AG04450 (cell line): Measurements from ENCODE around the gene GALNT9. TPM values are rescaled to one million over a fixed set of nuclear protein-coding genes. Genes with fewer than 3 reads are reported as not detected.

Experiments
- CTCF ChIA-PET: fragments of 300-600, 350-600 bp; formaldehyde crosslinking; extraction: SDS; loops from one replicate; lab custom pipeline; 2022; ENCODE audit warnings: antibody characterized with exemption, inconsistent platforms; lab: Charles Lee
- POLR2A ChIA-PET: fragments of 350-600 bp; formaldehyde crosslinking; extraction: SDS; loops from one replicate; lab custom pipeline; 2021; ENCODE audit warnings: antibody characterized with exemption, inconsistent platforms; lab: Yijun Ruan, JAX
- DNase-seq: peaks from one replicate; pipeline ENCODE4 v3.0.0-alpha.2; 2011; ENCODE audit warnings: low read depth, low spot score
- H3K27ac ChIP-seq: one replicate; pipeline ENCODE4 v1.5.1; 2012; ENCODE audit warnings: low read depth, low read length, control low read depth
- H3K27me3 ChIP-seq: one replicate; pipeline ENCODE4 v1.6.0; 2012; ENCODE audit warnings: low read length; ENCODE audit not compliant: control insufficient read depth, insufficient read depth
- H3K4me3 ChIP-seq: 2 replicates; pipeline ENCODE4 v1.5.1; 2011; ENCODE audit warnings: mild to moderate bottlenecking, low read depth, low read length, control low read depth
- H3K9me3 ChIP-seq: 2 replicates; pipeline ENCODE4 v1.5.1; 2012; ENCODE audit warnings: low read length; ENCODE audit not compliant: control insufficient read depth, insufficient read depth
- polyA plus RNA-seq: library from polyadenylated mRNA; depleted of rRNA; stranded (reverse); fragments of >200 nt; gene quantifications from 2 replicates; pipeline ENCODE4 v1.2.3, GENCODE V29; 2011
- TF ChIP-seq, protein P1 (sequence below): IDR thresholded peaks from 2 replicates; pipeline ENCODE4 v1.5.1; 2011; ENCODE audit warnings: low read depth, low read length, control low read depth, inconsistent platforms

GALNT9 gene
- polyA plus RNA-seq, 1 experiment = not detected

DNA sequence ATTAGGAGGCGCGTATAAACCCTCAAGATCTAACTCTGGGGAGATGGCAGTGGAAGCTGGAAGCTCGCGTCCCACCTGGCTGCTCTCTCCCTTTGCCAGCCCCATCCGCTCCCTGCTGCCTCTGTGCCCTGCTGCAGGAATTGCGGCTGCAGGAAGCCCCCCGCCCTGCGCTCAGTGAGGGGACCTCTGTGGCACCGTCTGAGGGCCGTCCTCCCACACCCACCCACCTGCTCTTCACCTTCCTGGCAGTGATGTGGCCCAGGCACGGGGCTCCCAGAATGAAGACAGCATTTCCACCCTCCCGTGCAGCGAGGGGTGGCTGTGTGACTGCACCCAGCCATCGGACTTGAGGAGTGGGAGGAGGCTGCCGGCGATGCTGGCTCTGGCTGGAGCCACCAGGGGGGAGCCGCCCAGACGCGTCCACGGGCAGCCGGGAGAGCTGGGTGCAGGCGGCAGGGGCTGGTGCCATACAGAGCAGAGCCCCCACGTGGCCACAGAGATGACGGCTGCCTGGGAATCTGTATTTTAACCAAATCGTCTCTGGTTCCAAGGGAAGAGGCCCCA lies 28.3 kb upstream of the GALNT9 start:
- H3K9me3 ChIP-seq = peaks cover 93% of the 10 kb centered on the region
- H3K27me3 ChIP-seq = no peaks in the 10 kb centered on the region
- no peak for DNase-seq
- H3K4me3 ChIP-seq = no peak overlapping the region
- POLR2A ChIA-PET = no interaction called here
- no peak overlapping the region for H3K27ac ChIP-seq
- CTCF ChIA-PET = no interaction called here
- TF ChIP-seq, protein P1, sequence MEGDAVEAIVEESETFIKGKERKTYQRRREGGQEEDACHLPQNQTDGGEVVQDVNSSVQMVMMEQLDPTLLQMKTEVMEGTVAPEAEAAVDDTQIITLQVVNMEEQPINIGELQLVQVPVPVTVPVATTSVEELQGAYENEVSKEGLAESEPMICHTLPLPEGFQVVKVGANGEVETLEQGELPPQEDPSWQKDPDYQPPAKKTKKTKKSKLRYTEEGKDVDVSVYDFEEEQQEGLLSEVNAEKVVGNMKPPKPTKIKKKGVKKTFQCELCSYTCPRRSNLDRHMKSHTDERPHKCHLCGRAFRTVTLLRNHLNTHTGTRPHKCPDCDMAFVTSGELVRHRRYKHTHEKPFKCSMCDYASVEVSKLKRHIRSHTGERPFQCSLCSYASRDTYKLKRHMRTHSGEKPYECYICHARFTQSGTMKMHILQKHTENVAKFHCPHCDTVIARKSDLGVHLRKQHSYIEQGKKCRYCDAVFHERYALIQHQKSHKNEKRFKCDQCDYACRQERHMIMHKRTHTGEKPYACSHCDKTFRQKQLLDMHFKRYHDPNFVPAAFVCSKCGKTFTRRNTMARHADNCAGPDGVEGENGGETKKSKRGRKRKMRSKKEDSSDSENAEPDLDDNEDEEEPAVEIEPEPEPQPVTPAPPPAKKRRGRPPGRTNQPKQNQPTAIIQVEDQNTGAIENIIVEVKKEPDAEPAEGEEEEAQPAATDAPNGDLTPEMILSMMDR = no peak

DNA sequence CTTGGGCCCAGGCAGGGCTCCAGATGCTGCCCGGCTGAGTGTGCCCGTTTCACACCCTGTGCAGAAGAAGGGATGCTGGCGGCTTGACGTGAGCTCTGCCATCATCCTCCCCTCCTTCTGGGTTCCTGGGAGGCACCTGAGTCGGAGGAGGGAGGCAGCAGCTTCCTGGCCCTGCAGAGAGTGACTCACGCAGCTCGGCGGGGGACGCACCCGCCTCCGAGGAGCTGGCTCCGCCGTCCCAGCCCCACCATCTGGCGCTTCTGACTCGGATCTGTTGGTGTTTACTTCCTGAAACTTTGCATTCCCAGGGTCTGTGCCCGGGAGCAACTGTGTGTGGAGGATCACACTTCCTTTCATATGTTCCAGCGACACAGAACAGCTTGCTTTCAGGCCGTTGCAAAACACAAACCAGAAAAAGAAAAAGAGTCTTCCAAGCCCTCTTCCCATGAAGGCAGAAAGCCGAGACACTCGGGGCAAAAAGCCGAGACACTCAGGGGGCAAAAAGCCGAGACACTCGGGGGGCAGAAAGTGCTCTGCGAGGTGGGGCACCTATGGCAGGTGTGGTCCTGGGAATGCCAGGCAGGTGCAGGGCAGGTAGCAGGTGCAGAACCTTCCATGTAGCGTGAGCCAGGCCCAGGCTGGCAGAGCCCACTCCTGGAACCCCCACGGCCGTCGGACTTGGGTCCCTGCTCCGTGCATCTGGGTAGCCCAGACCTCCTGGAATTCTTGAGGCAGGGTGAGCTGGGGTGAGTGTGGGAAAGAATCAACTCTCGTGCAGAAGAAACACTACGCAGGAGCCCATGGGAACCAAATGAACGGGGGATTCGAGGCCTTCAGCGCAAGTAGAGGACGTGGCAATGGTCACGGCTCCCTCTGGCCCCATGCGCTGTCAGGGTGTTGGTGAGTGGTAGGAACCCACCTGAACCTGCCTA lies 27.6 kb upstream of the GALNT9 start:
- POLR2A ChIA-PET = no interaction called here
- H3K4me3 ChIP-seq = no peak overlapping the region
- H3K27me3 ChIP-seq = no peaks in the 10 kb centered on the region
- CTCF ChIA-PET = no interaction called here
- no peak for DNase-seq
- TF ChIP-seq, protein P1 = no peak
- H3K27ac ChIP-seq = no peak overlapping the region
- H3K9me3 ChIP-seq = peaks cover 96% of the 10 kb centered on the region

DNA sequence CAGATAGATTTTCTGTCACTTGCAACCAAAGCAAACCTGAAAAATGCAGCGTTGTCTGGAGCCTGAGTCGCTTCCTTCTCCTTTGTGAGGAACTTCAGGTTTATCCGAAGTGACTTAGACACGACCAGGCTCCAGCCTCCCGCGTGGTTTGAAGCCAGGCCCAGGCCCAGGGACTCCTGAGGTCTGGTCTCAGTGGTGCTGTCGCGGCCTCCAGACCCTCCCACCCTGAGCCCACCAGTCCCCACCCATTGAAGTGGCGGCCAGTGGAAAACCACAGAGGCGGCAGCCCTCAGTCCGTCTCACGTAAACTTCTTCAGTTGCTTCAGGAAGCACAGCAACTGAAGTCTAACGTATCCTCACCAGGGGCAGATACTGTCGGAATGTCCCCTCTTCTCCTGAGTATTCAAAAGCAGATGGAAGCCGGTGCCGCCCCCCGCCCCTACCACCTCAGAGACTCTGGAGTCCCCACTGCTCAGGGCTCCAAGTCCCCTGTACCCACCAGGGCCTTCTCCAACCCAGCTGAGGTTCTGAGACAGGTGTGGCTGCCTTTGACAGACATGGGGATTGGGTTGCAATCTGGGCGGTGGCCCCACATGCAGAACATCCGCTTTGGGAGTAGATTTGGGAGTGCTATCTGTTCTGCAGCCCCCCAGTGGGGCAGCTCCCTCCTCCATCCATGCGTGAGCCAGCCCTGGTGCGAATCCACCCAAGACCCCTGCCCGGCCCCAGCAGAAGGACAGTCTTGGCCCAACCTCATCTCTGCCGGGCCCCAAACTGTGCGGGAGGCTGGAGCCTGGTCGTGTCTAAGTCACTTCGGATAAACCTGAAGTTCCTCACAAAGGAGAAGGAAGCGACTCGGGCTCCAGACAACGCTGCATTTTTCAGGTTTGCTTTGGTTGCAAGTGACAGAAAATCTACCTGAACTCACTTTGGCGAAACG lies 26.6 kb upstream of the GALNT9 start:
- no peaks in the 10 kb centered on the region for H3K27me3 ChIP-seq
- H3K4me3 ChIP-seq = no peak overlapping the region
- DNase-seq = no peak
- CTCF ChIA-PET = no interaction called here
- TF ChIP-seq, protein P1 = no peak
- peaks cover 99% of the 10 kb centered on the region for H3K9me3 ChIP-seq
- POLR2A ChIA-PET = no interaction called here
- H3K27ac ChIP-seq = no peak overlapping the region

DNA sequence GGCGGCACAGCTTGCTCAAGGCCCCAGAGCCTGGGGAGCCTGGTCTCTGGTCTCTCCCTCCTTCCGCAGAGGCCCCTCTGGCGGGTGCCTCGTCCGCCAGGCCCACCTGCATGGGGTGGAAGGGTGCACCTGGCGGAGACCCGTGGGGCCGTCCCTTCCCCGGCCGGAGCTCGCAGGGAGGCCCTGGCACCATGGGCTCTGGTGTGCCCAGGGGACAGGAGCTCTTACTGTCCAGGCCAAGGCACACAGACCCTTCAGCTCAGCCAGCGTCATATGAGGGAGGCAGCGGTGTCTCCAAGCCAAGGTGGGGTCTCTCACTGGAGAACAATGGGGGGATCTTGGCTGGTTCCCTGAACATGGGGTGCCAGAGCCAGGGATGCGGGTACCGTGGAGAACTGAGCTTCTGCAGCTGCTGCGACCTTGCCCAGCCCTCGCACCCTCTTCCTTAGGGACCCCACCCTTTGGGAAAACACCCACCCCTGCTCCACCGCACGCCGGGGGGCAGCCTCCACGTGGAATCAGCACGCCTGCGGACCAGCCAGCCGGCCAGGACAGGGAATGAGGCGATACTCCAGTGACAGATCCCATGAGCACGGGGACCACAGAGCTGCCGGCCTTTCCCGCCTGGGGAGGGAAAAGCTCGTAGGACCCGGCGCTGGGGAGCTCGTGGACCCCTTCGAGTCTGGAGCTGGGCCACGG lies 25.7 kb upstream of the GALNT9 start:
- ChIA-PET POLR2A (no interaction called here), CTCF (no interaction called here)
- Histone ChIP-seq H3K9me3 (peaks cover 93% of the 10 kb centered on the region), H3K27me3 (no peaks in the 10 kb centered on the region), H3K4me3 (no peak overlapping the region), H3K27ac (no peak overlapping the region)
- no peak for DNase-seq
- TF ChIP-seq, protein P1 = no peak
